DND-41 (cell line): Measurements from ENCODE around the gene KANSL3.

Experiments used
- ATAC-seq: fragments of 200-7000 bp; cut with Tn5 transposase; 3 replicates; pipeline ENCODE4 v1.9.1; 2021; ENCODE audit warnings: low read depth; ENCODE audit not compliant: insufficient read depth
- DNase-seq: peaks from one replicate; pipeline ENCODE4 v3.0.0-alpha.2; 2020
- H2AFZ ChIP-seq: 2 replicates; pipeline ENCODE4 v1.6.0; 2012; ENCODE audit warnings: low read depth, low read length
- H3K27ac ChIP-seq: 2 replicates; pipeline ENCODE4 v1.5.1; 2012; ENCODE audit warnings: low read length, inconsistent platforms
- H3K27me3 ChIP-seq: fragments of 200-600 bp; sonication (generic); 2 replicates; pipeline ENCODE4 v1.6.0; 2012; ENCODE audit warnings: low read length, mild to moderate bottlenecking, inconsistent platforms; ENCODE audit not compliant: insufficient read depth, poor library complexity
- H3K36me3 ChIP-seq: 2 replicates; pipeline ENCODE4 v1.5.1; 2012; ENCODE audit warnings: low read length, inconsistent platforms; ENCODE audit not compliant: insufficient read depth
- H3K4me1 ChIP-seq: 2 replicates; pipeline ENCODE4 v1.5.1; 2012; ENCODE audit warnings: mild to moderate bottlenecking, low read length; ENCODE audit not compliant: insufficient read depth
- H3K4me2 ChIP-seq: 2 replicates; pipeline ENCODE4 v1.6.0; 2012; ENCODE audit warnings: mild to moderate bottlenecking, moderate library complexity, low read length, inconsistent platforms; ENCODE audit not compliant: insufficient read depth
- H3K4me3 ChIP-seq, 2 experiments: fragments of 200-600 bp in 1 of 2; shearing (Covaris generic) in 1 of 2; 2 replicates each; pipeline ENCODE4 v1.5.1; 2012 to 2016; ENCODE audit warnings: inconsistent platforms in 2 of 2, low read length in 2 of 2, mild to moderate bottlenecking in 2 of 2, low read depth in 1 of 2, moderate library complexity in 1 of 2
- H3K79me2 ChIP-seq: 2 replicates; pipeline ENCODE4 v1.6.0; 2012; ENCODE audit warnings: low read length, inconsistent platforms; ENCODE audit not compliant: insufficient read depth
- H3K9ac ChIP-seq: 2 replicates; pipeline ENCODE4 v1.6.0; 2012; ENCODE audit warnings: low read depth, mild to moderate bottlenecking, inconsistent platforms, low read length, moderate library complexity
- H3K9me3 ChIP-seq: 2 replicates; pipeline ENCODE4 v1.5.1; 2012; ENCODE audit warnings: low read length, moderate library complexity, mild to moderate bottlenecking, inconsistent platforms; ENCODE audit not compliant: insufficient read depth, severe bottlenecking
- H4K20me1 ChIP-seq: 2 replicates; pipeline ENCODE4 v1.6.0; 2012; ENCODE audit warnings: low read length; ENCODE audit not compliant: insufficient read depth
- EZH2 ChIP-seq: IDR thresholded peaks from 3 replicates; pipeline ENCODE4 v1.6.1; 2012; ENCODE audit warnings: borderline replicate concordance, low read depth, mild to moderate bottlenecking, moderate library complexity, low read length, inconsistent platforms; ENCODE audit not compliant: severe bottlenecking
- TF ChIP-seq, protein P1 (sequence below): IDR thresholded peaks from 2 replicates; pipeline ENCODE4 v1.5.1; 2012; ENCODE audit warnings: borderline replicate concordance, low read length, moderate library complexity, mild to moderate bottlenecking; ENCODE audit not compliant: poor library complexity, severe bottlenecking; ENCODE audit errors: extremely low read depth

Gene KANSL3

DNA sequence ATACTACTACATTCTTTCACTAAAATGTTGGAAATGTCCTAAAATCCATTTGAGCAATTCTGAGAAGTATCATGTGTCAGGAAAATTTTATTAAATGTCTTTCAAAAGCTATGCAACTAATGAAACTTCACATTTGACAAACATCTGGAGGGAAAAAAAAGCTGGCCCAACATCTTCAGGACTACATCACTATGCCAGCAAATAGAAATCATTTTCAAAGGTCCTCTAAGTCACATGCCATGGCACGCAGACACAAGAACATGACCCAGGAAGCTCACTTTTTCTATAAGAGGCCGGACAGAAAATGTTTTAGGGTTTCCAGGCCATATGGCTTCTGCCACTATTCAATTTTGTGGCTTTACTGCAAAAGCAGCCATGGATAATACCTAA lies 11.6 kb downstream of the KANSL3 start:
- DNase-seq: no peak
- H4K20me1 ChIP-seq: 0 out of 2 replicates have a peak, but pooled peaks cover 5% of the 10 kb centered on the region
- ATAC-seq: no peak
- no peak overlapping the region for H3K4me2 ChIP-seq
- peaks cover 82% of the 10 kb centered on the region for H3K36me3 ChIP-seq
- H3K27me3 ChIP-seq: no peaks in the 10 kb centered on the region
- no peak overlapping the region for H3K9ac ChIP-seq
- TF ChIP-seq, protein P1, sequence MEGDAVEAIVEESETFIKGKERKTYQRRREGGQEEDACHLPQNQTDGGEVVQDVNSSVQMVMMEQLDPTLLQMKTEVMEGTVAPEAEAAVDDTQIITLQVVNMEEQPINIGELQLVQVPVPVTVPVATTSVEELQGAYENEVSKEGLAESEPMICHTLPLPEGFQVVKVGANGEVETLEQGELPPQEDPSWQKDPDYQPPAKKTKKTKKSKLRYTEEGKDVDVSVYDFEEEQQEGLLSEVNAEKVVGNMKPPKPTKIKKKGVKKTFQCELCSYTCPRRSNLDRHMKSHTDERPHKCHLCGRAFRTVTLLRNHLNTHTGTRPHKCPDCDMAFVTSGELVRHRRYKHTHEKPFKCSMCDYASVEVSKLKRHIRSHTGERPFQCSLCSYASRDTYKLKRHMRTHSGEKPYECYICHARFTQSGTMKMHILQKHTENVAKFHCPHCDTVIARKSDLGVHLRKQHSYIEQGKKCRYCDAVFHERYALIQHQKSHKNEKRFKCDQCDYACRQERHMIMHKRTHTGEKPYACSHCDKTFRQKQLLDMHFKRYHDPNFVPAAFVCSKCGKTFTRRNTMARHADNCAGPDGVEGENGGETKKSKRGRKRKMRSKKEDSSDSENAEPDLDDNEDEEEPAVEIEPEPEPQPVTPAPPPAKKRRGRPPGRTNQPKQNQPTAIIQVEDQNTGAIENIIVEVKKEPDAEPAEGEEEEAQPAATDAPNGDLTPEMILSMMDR: no peak
- TF ChIP-seq EZH2: no peak
- peaks cover 54% of the 10 kb centered on the region for H3K79me2 ChIP-seq
- H2AFZ ChIP-seq: no peak overlapping the region
- no peaks in the 10 kb centered on the region for H3K9me3 ChIP-seq
- no peak overlapping the region for H3K27ac ChIP-seq
- no peaks in the 10 kb centered on the region for H3K4me1 ChIP-seq
- no peak overlapping the region for H3K4me3 ChIP-seq

DNA sequence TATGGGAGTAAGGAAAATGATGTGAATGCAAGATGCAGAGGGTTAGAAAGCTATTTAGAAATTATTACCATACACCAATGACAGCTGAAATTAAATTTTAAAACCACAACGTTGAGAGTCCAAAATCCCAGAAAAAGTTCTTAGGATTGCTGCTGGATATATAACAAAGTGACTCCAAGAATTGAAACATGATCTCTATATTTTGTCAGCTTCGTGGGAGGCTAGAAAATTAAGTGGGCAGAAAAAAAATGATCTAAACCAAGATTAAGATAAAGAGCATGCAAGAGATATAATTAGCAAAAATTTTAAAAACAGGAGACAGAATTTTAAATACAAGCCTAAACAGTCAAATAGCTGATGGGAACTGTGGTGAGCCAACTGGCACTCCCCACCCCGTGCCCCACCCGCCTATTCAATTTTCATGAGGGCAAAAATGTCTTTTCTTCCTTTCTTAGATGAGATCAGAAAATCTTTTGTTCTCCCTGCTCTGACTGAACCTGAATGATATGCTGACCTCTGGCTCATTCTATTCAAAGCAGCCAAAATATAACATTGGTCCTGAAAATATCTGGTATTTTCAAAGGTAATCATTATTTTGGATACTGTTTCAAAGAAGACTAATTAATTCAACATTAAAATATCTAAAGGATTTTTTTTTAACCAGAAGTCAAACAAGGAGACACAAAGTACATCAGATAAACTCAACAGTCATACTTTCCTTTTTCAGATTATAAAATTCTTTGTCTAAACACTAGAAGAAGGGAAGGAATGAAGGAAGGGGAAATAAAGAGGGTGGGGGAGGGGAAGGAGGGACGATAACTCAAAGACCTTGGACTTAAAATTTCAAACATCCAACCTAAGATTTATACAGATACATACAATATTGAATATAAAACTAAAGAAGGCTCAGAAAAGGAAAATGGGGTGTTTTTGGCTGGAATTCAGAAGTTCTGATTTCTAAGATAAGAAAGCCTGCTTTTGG lies 12.2 kb downstream of the KANSL3 start:
- Histone ChIP-seq H3K4me3 (no peak overlapping the region), H3K4me1 (no peaks in the 10 kb centered on the region), H3K9ac (no peak overlapping the region), H3K79me2 (peaks cover 48% of the 10 kb centered on the region), H3K9me3 (no peaks in the 10 kb centered on the region), H3K27ac (no peak overlapping the region), H2AFZ (no peak overlapping the region), H3K27me3 (no peaks in the 10 kb centered on the region), H3K36me3 (peaks cover 75% of the 10 kb centered on the region), H4K20me1 (0 out of 2 replicates have a peak, but pooled peaks cover under 1% of the 10 kb centered on the region), H3K4me2 (no peak overlapping the region)
- ATAC-seq (no peak), DNase-seq (no peak)
- no peak for TF ChIP-seq EZH2
- TF ChIP-seq, protein P1: no peak

DNA sequence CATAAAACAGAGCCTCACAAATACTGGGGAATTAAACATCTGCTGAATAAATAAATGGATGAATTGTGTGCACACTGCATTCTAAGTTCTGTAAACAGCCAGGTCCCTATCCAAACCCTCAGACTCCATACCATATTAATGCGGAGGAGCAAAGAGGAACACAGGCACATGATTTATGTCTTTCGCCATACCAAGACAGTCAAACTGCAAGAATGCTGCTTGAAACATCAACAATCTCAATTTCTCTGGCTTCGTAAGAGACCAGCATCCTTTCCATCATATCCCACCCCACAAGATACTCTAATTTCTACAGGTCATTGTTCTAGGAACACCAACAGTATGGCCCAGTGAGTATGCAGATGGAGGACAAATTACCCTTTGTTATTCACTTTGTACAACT lies 15.0 kb downstream of the KANSL3 start:
- Histone ChIP-seq H2AFZ (no peak overlapping the region), H3K79me2 (peaks cover 33% of the 10 kb centered on the region), H3K9ac (no peak overlapping the region), H3K4me3 (no peak overlapping the region), H3K27me3 (no peaks in the 10 kb centered on the region), H3K9me3 (no peaks in the 10 kb centered on the region), H3K27ac (no peak overlapping the region), H3K36me3 (peaks cover 74% of the 10 kb centered on the region), H3K4me1 (no peaks in the 10 kb centered on the region), H4K20me1 (peaks cover 5% of the 10 kb centered on the region; the same call in 1 of the 2 replicates), H3K4me2 (no peak overlapping the region)
- no peak for ATAC-seq
- DNase-seq: no peak
- no peak for TF ChIP-seq EZH2
- TF ChIP-seq, protein P1: no peak
